ENCODE results near the gene CDH4.
"Not testable (repeated sequence)": the region's sequence is repeated elsewhere in the genome, so short reads cannot be mapped to it uniquely, and the experiment has no call there.

Gene CDH4

DNA sequence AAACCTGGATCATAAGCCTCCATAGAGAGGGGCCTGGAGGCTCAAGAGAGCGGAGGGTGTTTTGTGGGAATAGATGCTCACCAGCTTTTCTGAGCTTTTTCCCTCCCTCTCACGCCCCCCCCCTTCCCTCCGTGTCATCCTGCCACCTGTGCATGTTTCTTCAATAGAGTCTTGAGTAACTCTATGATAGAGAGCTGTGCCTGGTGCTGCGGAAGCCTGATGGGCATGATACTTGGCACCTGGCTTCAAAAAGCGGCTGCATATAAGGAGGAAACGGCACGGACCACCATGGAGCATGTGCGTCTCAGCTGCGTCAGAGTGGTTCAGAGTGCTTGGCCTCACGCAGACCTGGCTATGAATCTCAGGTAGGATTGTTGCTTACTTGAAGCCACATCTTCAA, 198.9 kb downstream of the CDH4 start:
- DNase-seq (ENCODE audit: extremely low spot score), result no peak
- CTCF ChIA-PET, result no interaction called here
- TF ChIP-seq, protein P1, sequence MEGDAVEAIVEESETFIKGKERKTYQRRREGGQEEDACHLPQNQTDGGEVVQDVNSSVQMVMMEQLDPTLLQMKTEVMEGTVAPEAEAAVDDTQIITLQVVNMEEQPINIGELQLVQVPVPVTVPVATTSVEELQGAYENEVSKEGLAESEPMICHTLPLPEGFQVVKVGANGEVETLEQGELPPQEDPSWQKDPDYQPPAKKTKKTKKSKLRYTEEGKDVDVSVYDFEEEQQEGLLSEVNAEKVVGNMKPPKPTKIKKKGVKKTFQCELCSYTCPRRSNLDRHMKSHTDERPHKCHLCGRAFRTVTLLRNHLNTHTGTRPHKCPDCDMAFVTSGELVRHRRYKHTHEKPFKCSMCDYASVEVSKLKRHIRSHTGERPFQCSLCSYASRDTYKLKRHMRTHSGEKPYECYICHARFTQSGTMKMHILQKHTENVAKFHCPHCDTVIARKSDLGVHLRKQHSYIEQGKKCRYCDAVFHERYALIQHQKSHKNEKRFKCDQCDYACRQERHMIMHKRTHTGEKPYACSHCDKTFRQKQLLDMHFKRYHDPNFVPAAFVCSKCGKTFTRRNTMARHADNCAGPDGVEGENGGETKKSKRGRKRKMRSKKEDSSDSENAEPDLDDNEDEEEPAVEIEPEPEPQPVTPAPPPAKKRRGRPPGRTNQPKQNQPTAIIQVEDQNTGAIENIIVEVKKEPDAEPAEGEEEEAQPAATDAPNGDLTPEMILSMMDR (IDR thresholded peaks at IDR 0.05; ENCODE audit: control extremely low read depth, extremely low read depth, low read depth, missing control alignments), result no peak
- POLR2A ChIA-PET, result no interaction called here

DNA sequence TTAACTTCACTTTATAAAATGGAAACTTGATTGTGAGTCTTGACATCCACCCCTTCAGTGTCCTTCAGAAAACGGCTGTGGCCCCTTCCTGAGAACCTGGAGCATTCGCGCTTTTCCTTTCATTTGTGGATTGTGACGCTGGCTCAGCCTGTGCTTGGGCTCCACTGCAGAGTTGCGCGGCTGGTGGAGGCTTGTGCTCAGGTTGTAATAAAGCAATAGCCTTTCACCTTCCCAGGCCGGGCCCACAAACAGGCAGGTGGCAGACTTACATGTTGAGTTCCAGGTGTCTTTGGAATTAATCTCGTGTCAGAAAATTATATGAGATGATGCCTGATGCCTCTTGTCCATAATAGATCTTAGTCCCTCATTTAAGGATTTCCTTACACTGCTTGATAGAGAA, 199.9 kb downstream of the CDH4 start:
- CTCF ChIA-PET, result no interaction called here
- TF ChIP-seq, protein P1 (IDR thresholded peaks at IDR 0.05; ENCODE audit: control extremely low read depth, extremely low read depth, low read depth, missing control alignments), result no peak
- DNase-seq (ENCODE audit: extremely low spot score), result no peak
- POLR2A ChIA-PET, result no interaction called here

DNA sequence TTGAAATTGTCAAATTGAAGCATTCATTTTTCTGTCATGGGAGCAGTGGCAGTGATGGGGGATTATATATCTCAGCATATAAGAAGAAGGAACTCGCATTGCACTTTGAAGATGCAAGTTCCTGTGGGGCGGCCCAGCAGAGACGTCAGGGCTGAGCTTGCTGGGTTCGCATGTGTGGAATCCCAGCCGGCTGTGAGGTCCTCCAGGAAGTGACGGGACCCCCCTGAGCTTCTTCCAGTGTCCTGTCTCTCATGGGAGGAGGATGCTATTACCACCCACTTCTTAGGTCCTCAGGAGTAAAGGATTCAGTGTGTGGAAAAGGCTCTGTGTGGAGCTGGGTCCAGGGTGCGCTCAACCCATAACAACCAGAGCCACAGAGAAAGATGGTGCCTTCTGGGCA, 201.2 kb downstream of the CDH4 start:
- ChIA-PET CTCF (no interaction called here), POLR2A (no interaction called here)
- no peak for DNase-seq (ENCODE audit: extremely low spot score)
- TF ChIP-seq, protein P1 (IDR thresholded peaks at IDR 0.05; ENCODE audit: control extremely low read depth, extremely low read depth, low read depth, missing control alignments), result no peak

DNA sequence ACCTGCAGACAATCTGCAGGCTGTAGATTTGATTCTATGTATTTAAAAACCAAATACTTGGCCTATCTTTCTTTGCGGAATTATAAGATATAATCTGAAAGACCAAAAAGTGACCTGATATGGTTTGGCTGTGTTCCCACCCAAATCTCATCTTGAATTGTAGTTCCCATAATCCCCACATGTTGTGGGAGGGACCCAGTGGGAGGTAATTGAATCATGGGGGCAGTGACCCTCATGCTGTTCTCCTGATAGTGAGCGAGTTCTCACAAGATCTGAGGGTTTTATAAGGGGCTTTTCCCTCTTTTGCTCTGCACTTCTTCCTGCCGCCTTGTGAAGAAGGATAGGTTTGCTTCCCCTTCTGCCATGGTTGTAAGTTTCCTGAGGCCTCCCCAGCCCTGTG, 201.6 kb downstream of the CDH4 start:
- POLR2A ChIA-PET; DNase-seq (ENCODE audit: extremely low spot score); CTCF ChIA-PET: not testable (repeated sequence)

DNA sequence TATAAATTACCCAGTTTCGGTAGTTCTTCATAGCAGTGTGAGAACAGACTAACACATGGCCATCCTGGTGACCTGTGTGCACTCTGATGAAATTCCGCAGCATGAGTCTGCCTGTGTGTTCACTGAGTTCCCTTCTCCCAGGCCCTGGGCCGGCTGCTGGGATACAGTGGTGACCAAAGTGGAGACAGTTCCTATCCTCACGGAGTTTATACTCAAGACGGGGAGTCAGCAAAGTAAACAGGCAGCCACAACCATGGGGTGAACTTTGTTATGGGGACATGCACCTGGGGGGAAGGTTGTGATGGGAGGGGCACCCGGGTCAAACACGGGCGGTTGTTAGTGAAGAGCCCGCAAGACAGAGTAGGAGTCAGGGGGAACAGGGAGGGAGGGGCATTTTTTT, 202.0 kb downstream of the CDH4 start:
- TF ChIP-seq, protein P1 (IDR thresholded peaks at IDR 0.05; ENCODE audit: control extremely low read depth, extremely low read depth, low read depth, missing control alignments), result no peak
- CTCF ChIA-PET, result no interaction called here
- POLR2A ChIA-PET, result no interaction called here
- no peak for DNase-seq (ENCODE audit: extremely low spot score)

DNA sequence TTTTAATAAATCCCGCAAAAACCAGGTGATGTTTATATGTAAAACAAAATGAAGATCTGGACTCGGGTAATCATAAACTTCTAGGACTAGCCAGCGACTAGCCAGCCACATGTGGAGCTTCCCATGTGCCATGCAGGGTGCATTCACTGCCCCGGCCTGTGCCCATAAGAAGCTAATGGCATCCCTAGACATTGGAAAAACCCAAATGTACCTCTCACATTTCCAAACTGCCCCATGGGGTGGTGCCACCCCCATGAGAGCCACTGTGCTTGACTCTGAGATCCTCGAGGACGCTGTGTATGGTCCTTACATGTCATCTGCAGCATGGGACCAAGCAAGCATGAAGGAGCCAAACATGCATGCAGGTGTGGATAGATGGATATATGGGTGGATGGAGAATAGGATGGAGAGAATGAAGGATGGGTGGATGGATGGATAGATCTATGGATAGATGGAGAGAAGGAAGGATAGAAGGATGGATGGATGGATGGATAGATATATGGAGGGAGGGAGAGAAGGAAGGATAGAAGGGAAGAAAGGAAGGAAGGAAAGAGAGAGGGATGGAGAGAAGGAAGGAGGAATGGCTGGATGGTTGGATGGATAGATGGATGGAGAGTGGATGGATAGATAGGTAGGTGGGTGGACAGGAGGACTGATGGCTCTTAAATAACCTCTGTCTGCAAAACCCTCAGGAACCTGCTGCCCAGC, 203.6 kb downstream of the CDH4 start:
- CTCF ChIA-PET, result no interaction called here
- POLR2A ChIA-PET, result no interaction called here
- TF ChIP-seq, protein P1 (IDR thresholded peaks at IDR 0.05; ENCODE audit: control extremely low read depth, extremely low read depth, low read depth, missing control alignments), result no peak
- DNase-seq (ENCODE audit: extremely low spot score), result no peak

DNA sequence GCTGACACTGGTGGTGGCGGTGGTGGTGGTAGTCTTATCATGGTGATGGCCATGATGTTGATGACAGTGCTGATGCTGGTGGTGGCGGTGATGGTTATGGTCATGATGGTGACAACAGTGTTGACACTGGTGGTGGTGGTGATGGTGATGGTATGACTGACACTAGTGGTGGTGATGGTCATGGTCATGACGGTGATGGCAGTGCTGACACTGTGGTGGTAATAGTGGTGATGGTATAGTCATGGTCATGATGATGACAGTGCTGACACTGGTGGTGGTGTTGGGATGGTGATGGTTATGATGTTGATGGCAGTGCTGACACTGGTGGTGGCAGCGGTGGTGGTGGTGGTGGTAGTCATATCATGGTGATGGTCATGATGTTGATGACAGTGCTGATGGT, 205.7 kb downstream of the CDH4 start:
- ChIA-PET CTCF (no interaction called here), POLR2A (no interaction called here)
- TF ChIP-seq, protein P1 (IDR thresholded peaks at IDR 0.05; ENCODE audit: control extremely low read depth, extremely low read depth, low read depth, missing control alignments), result no peak
- no peak for DNase-seq (ENCODE audit: extremely low spot score)
